Spleen (tissue), 11 donors: ENCODE measurements around the gene CIITA. TPM values are rescaled to one million over a fixed set of nuclear protein-coding genes. Genes with fewer than 3 reads are reported as not detected.

Experiments used
- DNase-seq: peaks from one replicate; pipeline ENCODE4 v3.0.0-alpha.2; 2020
- H3K27ac ChIP-seq, 8 donors: fragments of 200-600 bp; sonication (generic) in 7 of 8; 1 replicate in 4 of 8; 2 replicates in 4 of 8; pipeline versions ENCODE4 v1.5.0 to v1.8.0; 2016 to 2021; ENCODE audit warnings: inconsistent platforms in 4 of 8, mild to moderate bottlenecking in 4 of 8, moderate library complexity in 1 of 8
- H3K27me3 ChIP-seq, 7 donors: fragments of 200-600 bp; sonication (generic) in 6 of 7; replicated peaks in 1 of 7; 1 replicate in 4 of 7; 2 replicates in 3 of 7; pipeline versions ENCODE4 v1.5.0 to v1.8.0; 2016 to 2021; ENCODE audit warnings: inconsistent platforms in 3 of 7, mild to moderate bottlenecking in 1 of 7
- H3K36me3 ChIP-seq, 6 donors: fragments of 200-600 bp; sonication (generic) in 5 of 6; 1 replicate in 4 of 6; 2 replicates in 2 of 6; pipeline versions ENCODE4 v1.5.0 to v1.8.0; 2016 to 2021; ENCODE audit warnings: inconsistent platforms in 2 of 6
- H3K4me1 ChIP-seq, 6 donors: fragments of 200-600 bp; sonication (generic) in 5 of 6; 1 replicate in 3 of 6; 2 replicates in 3 of 6; pipeline versions ENCODE4 v1.5.0 to v1.8.0; 2016 to 2021; ENCODE audit warnings: inconsistent platforms in 3 of 6
- H3K4me3 ChIP-seq, 8 donors: fragments of 200-600 bp; sonication (generic) in 7 of 8; 1 replicate in 4 of 8; 2 replicates in 4 of 8; pipeline versions ENCODE4 v1.5.0 to v1.8.0; 2016 to 2021; ENCODE audit warnings: inconsistent platforms in 4 of 8, mild to moderate bottlenecking in 4 of 8, moderate library complexity in 2 of 8
- H3K9me3 ChIP-seq, 8 donors: fragments of 200-600 bp; sonication (generic) in 7 of 8; 1 replicate in 4 of 8; 2 replicates in 4 of 8; pipeline versions ENCODE4 v1.5.0 to v1.8.0; 2016 to 2021; ENCODE audit warnings: inconsistent platforms in 4 of 8
- POLR2A ChIP-seq, 3 donors: fragments of 450-650 bp; IDR thresholded peaks; one replicate each; pipeline ENCODE4 v1.5.1; 2017; ENCODE audit warnings: antibody characterized with exemption in 3 of 3, mild to moderate bottlenecking in 1 of 3
- POLR2AphosphoS5 ChIP-seq, 3 donors: sonication (generic); formaldehyde crosslinking; IDR thresholded peaks; one replicate each; pipeline ENCODE4 v1.5.1; 2017; ENCODE audit warnings: antibody characterized with exemption in 3 of 3
- WGBS, 5 donors: extraction: QIAGEN DNeasy Blood & Tissue Kit in 3 of 5; methylation state at CpG; one replicate each; pipeline versions ENCODE4 v1.1.5 to v1.1.7; 2013 to 2018; 5-methylcytosine and 5-hydroxymethylcytosine counted together
- intact Hi-C: fragments of 100-400 bp; cut with DNase I; formaldehyde crosslinking; loops from one replicate; pipeline ENCODE4 v1.15.0; 2023; ENCODE audit warnings: low total_unique reads
- polyA plus RNA-seq, 3 donors: library from polyadenylated mRNA; stranded (reverse); fragments of 200-250 nt; gene quantifications; one replicate each; pipeline ENCODE4 v1.2.1, GENCODE V29; 2013
- total RNA-seq, 7 donors: library from RNA; depleted of rRNA in 3 of 7; stranded (reverse); fragments of >200 nt in 3 of 7; fragmentation: NEBNext Ultra II Directional in 4 of 7; extraction: Animal tissue kit (Norgen Biotek cat#: 25700) in 4 of 7; gene quantifications; one replicate each; pipeline versions ENCODE4 v1.1.0 to v1.2.1, GENCODE V29; 2016 to 2021
- TF ChIP-seq, protein P1 (sequence below), 11 experiments: fragments of 200-600 bp in 7 of 11; fragments of 450-650 bp in 4 of 11; sonication (generic) in 4 of 11; IDR thresholded peaks in 8 of 11; conservative IDR thresholded peaks in 3 of 11; 1 replicate in 7 of 11; 2 replicates in 4 of 11; pipeline versions ENCODE4 v1.4.0 to v1.8.0; 2016 to 2021; ENCODE audit warnings: antibody characterized with exemption in 11 of 11, inconsistent platforms in 4 of 11, mild to moderate bottlenecking in 1 of 11
- donor health status: healthy with polysubstance abuse.
- donor health status: DM: no; HTN: no; CAD: no; lungs with moderate emphysema.
- donor health status: DM: no; HTN: no; CAD: no.
- donor health status: Bipolar disorder and iron deficiency.
- donor health status: healthy.
- donor health status: DM: no; HTN: no; CAD: no.
- donor health status: DM: yes; HTN: yes; CAD: no.

The CIITA gene
- total and polyA plus RNA-seq, 10 donors: 67.0 to 179 (median 125) TPM

DNA sequence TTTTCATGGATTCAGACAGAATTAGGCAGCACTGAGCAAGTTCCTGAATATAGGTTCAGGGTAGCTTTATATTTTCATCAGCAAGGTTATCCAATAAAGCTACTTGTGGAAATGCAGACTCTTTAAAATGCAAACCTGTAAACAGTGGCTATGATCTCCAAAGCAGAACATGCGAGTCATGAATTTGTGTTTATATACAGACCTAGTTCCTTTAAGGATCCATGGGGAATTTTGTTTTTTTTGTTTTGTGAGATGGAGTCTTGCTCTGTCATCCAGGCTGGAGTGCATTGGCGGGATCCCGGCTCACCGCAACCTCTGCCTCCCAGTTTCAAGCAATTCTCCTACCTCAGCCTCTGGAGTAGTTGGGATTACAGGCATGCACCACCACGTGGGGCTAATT lies 82.2 kb downstream of the CIITA start:
- H3K4me3 ChIP-seq: no peak overlapping the region
- TF ChIP-seq, protein P1, sequence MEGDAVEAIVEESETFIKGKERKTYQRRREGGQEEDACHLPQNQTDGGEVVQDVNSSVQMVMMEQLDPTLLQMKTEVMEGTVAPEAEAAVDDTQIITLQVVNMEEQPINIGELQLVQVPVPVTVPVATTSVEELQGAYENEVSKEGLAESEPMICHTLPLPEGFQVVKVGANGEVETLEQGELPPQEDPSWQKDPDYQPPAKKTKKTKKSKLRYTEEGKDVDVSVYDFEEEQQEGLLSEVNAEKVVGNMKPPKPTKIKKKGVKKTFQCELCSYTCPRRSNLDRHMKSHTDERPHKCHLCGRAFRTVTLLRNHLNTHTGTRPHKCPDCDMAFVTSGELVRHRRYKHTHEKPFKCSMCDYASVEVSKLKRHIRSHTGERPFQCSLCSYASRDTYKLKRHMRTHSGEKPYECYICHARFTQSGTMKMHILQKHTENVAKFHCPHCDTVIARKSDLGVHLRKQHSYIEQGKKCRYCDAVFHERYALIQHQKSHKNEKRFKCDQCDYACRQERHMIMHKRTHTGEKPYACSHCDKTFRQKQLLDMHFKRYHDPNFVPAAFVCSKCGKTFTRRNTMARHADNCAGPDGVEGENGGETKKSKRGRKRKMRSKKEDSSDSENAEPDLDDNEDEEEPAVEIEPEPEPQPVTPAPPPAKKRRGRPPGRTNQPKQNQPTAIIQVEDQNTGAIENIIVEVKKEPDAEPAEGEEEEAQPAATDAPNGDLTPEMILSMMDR (IDR thresholded peaks at IDR 0.05 in 8 of 11, conservative IDR thresholded peaks at IDR 0.05 in 3 of 11): no peak
- no peak for TF ChIP-seq POLR2AphosphoS5 (IDR thresholded peaks at IDR 0.05)
- H3K9me3 ChIP-seq: no peaks in the 10 kb centered on the region
- no peak for DNase-seq
- peaks cover 0 to 75% (median 26%) of the 10 kb centered on the region in 6 donors for H3K36me3 ChIP-seq
- no peaks in the 10 kb centered on the region for H3K27me3 ChIP-seq
- H3K4me1 ChIP-seq: peaks cover 6 to 44% (median 27%) of the 10 kb centered on the region in 6 donors
- intact Hi-C loops: no loop called here
- no peak overlapping the region for H3K27ac ChIP-seq
- 93 to 98% (median 97%) methylated on average over 5 of the region's 5 CpGs for WGBS, 5 donors

DNA sequence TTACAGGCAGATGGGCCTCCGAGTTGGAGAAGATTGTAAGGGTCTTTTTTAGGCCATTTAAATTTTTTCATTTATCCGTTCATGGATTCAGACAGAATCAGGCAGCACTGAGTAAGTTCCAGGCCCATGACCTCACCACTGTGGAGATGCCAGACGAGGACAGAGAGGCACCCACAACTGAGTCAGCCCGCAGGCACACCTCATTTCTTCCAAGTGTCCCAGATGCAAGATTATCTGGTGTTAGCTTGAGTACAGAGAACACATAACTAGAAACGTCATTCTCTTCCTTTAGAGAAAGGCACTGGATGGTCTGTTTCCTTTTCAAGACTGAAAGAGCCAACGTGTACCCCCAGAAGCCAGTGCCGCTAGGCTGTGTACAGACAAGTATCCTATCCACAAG lies 84.2 kb downstream of the CIITA start:
- peaks cover 0 to 83% (median 26%) of the 10 kb centered on the region in 6 donors for H3K36me3 ChIP-seq
- no peak overlapping the region for H3K4me3 ChIP-seq
- intact Hi-C loops: loop anchor here (5.0 to 10.0 kb wide), 3 partner anchors 296 to 754 kb away; partner anchors contain the start of gene SOCS1
- 84 to 89% (median 85%) methylated on average over 7 of the region's 7 CpGs for WGBS, 5 donors
- peaks cover 4 to 45% (median 33%) of the 10 kb centered on the region in 6 donors for H3K4me1 ChIP-seq
- no peaks in the 10 kb centered on the region for H3K9me3 ChIP-seq
- no peak for DNase-seq
- H3K27me3 ChIP-seq: no peaks in the 10 kb centered on the region
- H3K27ac ChIP-seq: no peak overlapping the region
- TF ChIP-seq POLR2A (IDR thresholded peaks at IDR 0.05): no peak
- no peak for TF ChIP-seq POLR2AphosphoS5 (IDR thresholded peaks at IDR 0.05)
- TF ChIP-seq, protein P1 (IDR thresholded peaks at IDR 0.05 in 8 of 11, conservative IDR thresholded peaks at IDR 0.05 in 3 of 11): no peak

DNA sequence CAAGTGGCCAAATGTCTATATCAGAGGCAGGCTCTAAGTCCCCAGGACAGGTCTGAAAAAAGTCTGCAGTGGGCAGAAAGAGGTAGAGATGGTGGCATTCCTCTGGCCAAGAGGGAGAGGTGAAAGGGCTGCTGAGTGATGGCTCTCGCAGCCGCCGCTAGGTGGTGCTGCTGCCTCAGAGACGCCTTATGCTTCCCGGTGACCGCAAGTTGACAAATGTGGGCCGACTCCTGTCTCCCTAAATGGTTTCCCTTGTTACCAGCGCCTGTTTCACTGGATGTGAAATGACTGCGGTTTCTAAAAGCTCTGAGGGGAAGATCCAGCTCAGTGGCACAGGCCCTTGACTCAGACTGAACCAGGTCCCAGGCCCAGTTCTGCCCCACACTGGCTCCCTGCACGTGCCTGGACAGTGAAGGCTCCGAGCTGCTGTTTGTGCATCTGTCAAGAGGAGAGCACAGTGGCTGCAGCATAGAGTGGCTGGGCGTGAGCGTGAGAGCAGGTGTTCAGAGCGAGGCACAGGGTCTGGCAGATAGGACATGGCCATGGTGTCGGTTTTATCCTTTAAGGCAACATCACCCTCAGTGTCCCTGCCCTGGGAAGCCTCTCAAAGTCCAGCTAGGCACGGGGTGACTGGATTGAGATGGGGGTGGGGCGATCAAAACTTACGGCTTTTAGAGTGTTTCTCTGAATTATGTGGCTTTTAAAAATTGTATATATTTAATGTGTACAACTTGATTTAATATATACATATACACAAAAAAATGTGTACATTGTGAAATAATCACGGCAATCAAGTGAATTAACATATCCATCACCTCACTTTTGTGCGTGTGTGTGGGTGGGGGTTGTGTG lies 87.3 kb downstream of the CIITA start:
- H3K36me3 ChIP-seq: peaks cover 0 to 86% (median 23%) of the 10 kb centered on the region in 6 donors
- peak; percentile 94 for DNase-seq
- no peaks in the 10 kb centered on the region for H3K9me3 ChIP-seq
- H3K4me1 ChIP-seq: peaks cover 4 to 45% (median 27%) of the 10 kb centered on the region in 6 donors
- peak overlapping the region in 3 of 8 donors; percentile 13 to 29 (median 18) for H3K27ac ChIP-seq
- no peaks in the 10 kb centered on the region for H3K27me3 ChIP-seq
- peak overlapping the region in 1 of 8 donors; percentile 27 for H3K4me3 ChIP-seq
- TF ChIP-seq, protein P1 (IDR thresholded peaks at IDR 0.05 in 8 of 11, conservative IDR thresholded peaks at IDR 0.05 in 3 of 11): peak; percentile 73 to 98 (median 94)
- TF ChIP-seq POLR2AphosphoS5 (IDR thresholded peaks at IDR 0.05) (peak; percentile 20 to 72 (median 57)), POLR2A (IDR thresholded peaks at IDR 0.05) (no peak)
- intact Hi-C loops: loop anchor here (5.0 to 10.0 kb wide), 3 partner anchors 293 to 751 kb away; partner anchors contain the start of gene SOCS1
- WGBS, 5 donors: 34 to 42% (median 36%) methylated on average over 18 to 20 of the region's 20 CpGs

- no peak overlapping the region for H3K4me3 ChIP-seq
- 75 to 85% (median 77%) methylated on average over 8 of the region's 8 CpGs for WGBS, 5 donors
- H3K36me3 ChIP-seq: peaks cover 0 to 86% (median 26%) of the 10 kb centered on the region in 6 donors
- H3K4me1 ChIP-seq: peaks cover 4 to 52% (median 27%) of the 10 kb centered on the region in 6 donors
- TF ChIP-seq POLR2A (IDR thresholded peaks at IDR 0.05): no peak
- TF ChIP-seq, protein P1 (IDR thresholded peaks at IDR 0.05 in 8 of 11, conservative IDR thresholded peaks at IDR 0.05 in 3 of 11): no peak
- no peak for TF ChIP-seq POLR2AphosphoS5 (IDR thresholded peaks at IDR 0.05)
- H3K27ac ChIP-seq: no peak overlapping the region
- H3K27me3 ChIP-seq: no peaks in the 10 kb centered on the region
- no peak for DNase-seq
- no peaks in the 10 kb centered on the region for H3K9me3 ChIP-seq
- intact Hi-C loops: loop anchor here (5.0 to 10.0 kb wide), 4 partner anchors 292 to 750 kb away; partner anchors contain the start of gene SOCS1
Observed at GRCh38 chr16:10964891-10965326, 87.9 kb downstream of the CIITA start.
